H1 (cell line): Measurements from ENCODE around the gene SOAT2. TPM values are rescaled to one million over a fixed set of nuclear protein-coding genes. Genes with fewer than 3 reads are reported as not detected.

Source experiments
- CTCF ChIA-PET: fragments of 300-600 bp; sonication (Branson Sonifier 250); formaldehyde crosslinking; loops from one replicate; lab custom pipeline; 2021; ENCODE audit not compliant: partially characterized antibody; lab: Charles Lee
- POLR2A ChIA-PET: fragments of 300-600 bp; sonication (Branson Sonifier 250); formaldehyde crosslinking; loops from one replicate; lab custom pipeline; 2021; ENCODE audit warnings: inconsistent platforms; ENCODE audit not compliant: partially characterized antibody; lab: Charles Lee
- DNase-seq, 2 experiments: peaks; one replicate each; pipeline versions ENCODE4 v3.0.0 to v3.0.0-alpha.2; 2010 to 2022; ENCODE audit warnings: low spot score in 2 of 2, low read depth in 1 of 2, mixed read lengths in 1 of 2
- FAIRE-seq: peaks from 2 replicates; lab custom pipeline; 2011; peaks lifted over from hg19 to GRCh38; lab: Jason Lieb, UNC
- H2AFZ ChIP-seq: 2 replicates; pipeline ENCODE4 v1.8.1; 2012; ENCODE audit warnings: low read length, inconsistent platforms
- H2AK5ac ChIP-seq: 2 replicates; pipeline ENCODE4 v1.6.1; 2013; ENCODE audit warnings: low read depth, low read length
- H2BK120ac ChIP-seq: replicated peaks from 2 replicates; pipeline ENCODE3; 2013; ENCODE audit warnings: low read depth, low read length, inconsistent platforms
- H2BK12ac ChIP-seq: 2 replicates; pipeline ENCODE4 v1.6.1; 2013; ENCODE audit warnings: low read depth, low read length
- H2BK15ac ChIP-seq: 2 replicates; pipeline ENCODE4 v1.6.1; 2013; ENCODE audit warnings: low read length
- H2BK20ac ChIP-seq: 2 replicates; pipeline ENCODE4 v1.6.1; 2013; ENCODE audit warnings: low read length
- H2BK5ac ChIP-seq: 2 replicates; pipeline ENCODE4 v1.6.1; 2013; ENCODE audit warnings: low read depth, low read length
- H3K14ac ChIP-seq: 2 replicates; pipeline ENCODE4 v1.6.1; 2013; ENCODE audit warnings: inconsistent platforms; ENCODE audit not compliant: insufficient read length
- H3K18ac ChIP-seq: 2 replicates; pipeline ENCODE4 v1.6.1; 2013; ENCODE audit warnings: low read length; ENCODE audit errors: extremely low read depth
- H3K23ac ChIP-seq: 2 replicates; pipeline ENCODE4 v1.6.1; 2013; ENCODE audit warnings: inconsistent platforms; ENCODE audit not compliant: insufficient read length
- H3K23me2 ChIP-seq: 2 replicates; pipeline ENCODE4 v1.6.1; 2013; ENCODE audit warnings: low read depth, low read length
- H3K27ac ChIP-seq: 2 replicates; pipeline ENCODE4 v1.6.1; 2011; ENCODE audit warnings: low read depth, low read length, inconsistent platforms
- H3K27me3 ChIP-seq, 4 experiments: replicated peaks in 1 of 4; 1 replicate in 1 of 4; 2 replicates in 3 of 4; pipeline versions ENCODE4 v1.6.1 to v1.8.1; 2011 to 2013; ENCODE audit warnings: low read length in 3 of 4, mild to moderate bottlenecking in 3 of 4, inconsistent platforms in 2 of 4, mixed read lengths in 2 of 4, moderate library complexity in 1 of 4; ENCODE audit not compliant: control insufficient read depth in 3 of 4, insufficient read depth in 3 of 4; ENCODE audit errors: extremely low read depth in 1 of 4
- H3K36me3 ChIP-seq, 4 experiments: 2 replicates each; pipeline versions ENCODE4 v1.6.1 to v1.8.1; 2011 to 2013; ENCODE audit warnings: mild to moderate bottlenecking in 4 of 4, low read length in 3 of 4, moderate library complexity in 2 of 4, control low read depth in 1 of 4, inconsistent platforms in 1 of 4; ENCODE audit not compliant: insufficient read depth in 4 of 4, control insufficient read depth in 2 of 4
- H3K4ac ChIP-seq: replicated peaks from 2 replicates; pipeline ENCODE3; 2013; ENCODE audit warnings: low read length, low read depth, mixed read lengths, inconsistent platforms; ENCODE audit not compliant: insufficient read length
- H3K4me1 ChIP-seq, 4 experiments: replicated peaks in 1 of 4; 1 replicate in 1 of 4; 2 replicates in 3 of 4; pipeline versions ENCODE4 v1.6.1 to v1.8.1; 2011 to 2013; ENCODE audit warnings: low read length in 3 of 4, inconsistent platforms in 2 of 4, mixed read lengths in 1 of 4; ENCODE audit not compliant: insufficient read depth in 4 of 4, control insufficient read depth in 3 of 4
- H3K4me2 ChIP-seq, 2 experiments: 2 replicates each; pipeline versions ENCODE4 v1.6.1 to v1.8.1; 2011 to 2013; ENCODE audit warnings: low read depth in 2 of 2, low read length in 2 of 2, control low read depth in 1 of 2, inconsistent platforms in 1 of 2, mild to moderate bottlenecking in 1 of 2; ENCODE audit not compliant: insufficient read depth in 1 of 2
- H3K4me3 ChIP-seq, 4 experiments: fragments of 200-600, 300-600 bp in 1 of 4; sonication (generic), shearing (Covaris generic), sonication (Bioruptor Twin) in 1 of 4; 2 replicates each; pipeline versions ENCODE4 v1.5.1 to v1.8.1; 2011 to 2016; ENCODE audit warnings: low read length in 4 of 4, low read depth in 3 of 4, control low read depth in 2 of 4, inconsistent platforms in 2 of 4, mild to moderate bottlenecking in 2 of 4, mixed read lengths in 1 of 4, moderate library complexity in 1 of 4; ENCODE audit not compliant: insufficient read depth in 2 of 4; ENCODE audit errors: extremely low read depth in 1 of 4
- H3K56ac ChIP-seq: replicated peaks from 2 replicates; pipeline ENCODE3; 2013; ENCODE audit warnings: low read depth, mild to moderate bottlenecking, mixed read lengths, low read length, inconsistent platforms; ENCODE audit not compliant: insufficient read length
- H3K79me1 ChIP-seq: 2 replicates; pipeline ENCODE4 v1.6.1; 2013; ENCODE audit warnings: low read depth, low read length, control low read depth
- H3K79me2 ChIP-seq, 2 experiments: 2 replicates each; pipeline versions ENCODE4 v1.6.1 to v1.8.1; 2012 to 2013; ENCODE audit warnings: low read length in 2 of 2, mild to moderate bottlenecking in 2 of 2, inconsistent platforms in 1 of 2; ENCODE audit not compliant: insufficient read depth in 2 of 2, control insufficient read depth in 1 of 2
- H3K9ac ChIP-seq, 4 experiments: replicated peaks in 1 of 4; 1 replicate in 1 of 4; 2 replicates in 3 of 4; pipeline versions ENCODE4 v1.6.1 to v1.8.1; 2011 to 2013; ENCODE audit warnings: low read depth in 3 of 4, low read length in 3 of 4, control low read depth in 2 of 4, mild to moderate bottlenecking in 2 of 4, moderate library complexity in 2 of 4, inconsistent platforms in 1 of 4; ENCODE audit errors: extremely low read depth in 1 of 4
- H3K9me3 ChIP-seq, 2 experiments: 2 replicates each; pipeline versions ENCODE4 v1.6.1 to v1.8.1; 2012 to 2013; ENCODE audit warnings: mild to moderate bottlenecking in 2 of 2, moderate library complexity in 2 of 2, control low read depth in 1 of 2, inconsistent platforms in 1 of 2, low read depth in 1 of 2, low read length in 1 of 2, mixed read lengths in 1 of 2; ENCODE audit not compliant: insufficient read depth in 2 of 2
- H4K20me1 ChIP-seq, 2 experiments: replicated peaks in 1 of 2; 2 replicates each; pipeline versions ENCODE3 to v1.8.1; 2011 to 2013; ENCODE audit warnings: inconsistent platforms in 2 of 2, low read length in 2 of 2, mild to moderate bottlenecking in 1 of 2; ENCODE audit not compliant: insufficient read depth in 2 of 2, control insufficient read depth in 1 of 2
- H4K5ac ChIP-seq: 2 replicates; pipeline ENCODE4 v1.6.1; 2013; ENCODE audit warnings: low read length, low read depth, mixed read lengths, inconsistent platforms; ENCODE audit not compliant: insufficient read length
- H4K8ac ChIP-seq: 2 replicates; pipeline ENCODE4 v1.8.0; 2013; ENCODE audit warnings: mild to moderate bottlenecking, moderate library complexity, low read length, inconsistent platforms; ENCODE audit not compliant: insufficient read depth; ENCODE audit errors: extremely low read depth
- H4K91ac ChIP-seq: replicated peaks from 2 replicates; pipeline ENCODE3; 2013; ENCODE audit warnings: low read length, mixed read lengths, inconsistent platforms; ENCODE audit not compliant: insufficient read length
- CBX5 ChIP-seq: fragments of 300-800, 300-1000 bp; sonication (generic); IDR thresholded peaks from 2 replicates; pipeline ENCODE4 v1.7.1; 2016; ENCODE audit warnings: antibody characterized with exemption, low read length, low read depth
- CHD1 ChIP-seq: IDR thresholded peaks from 2 replicates; pipeline ENCODE4 v1.6.1; 2012; ENCODE audit warnings: low read depth, low read length, improper control_type of control experiment
- CREB1 ChIP-seq: IDR thresholded peaks from 2 replicates; pipeline ENCODE4 v1.6.1; 2012; ENCODE audit warnings: inconsistent platforms
- JUN ChIP-seq: IDR thresholded peaks from 2 replicates; pipeline ENCODE4 v1.6.1; 2011; ENCODE audit warnings: low read depth, mild to moderate bottlenecking, improper control_type of control experiment, low read length
- JUND ChIP-seq: IDR thresholded peaks from 2 replicates; pipeline ENCODE4 v1.6.1; 2011; ENCODE audit warnings: mild to moderate bottlenecking, improper control_type of control experiment, low read length
- PHF8 ChIP-seq: fragments of 200-600 bp; sonication (generic); conservative IDR thresholded peaks from 2 replicates; pipeline ENCODE4 v1.7.1; 2012; ENCODE audit warnings: low read depth, mild to moderate bottlenecking, inconsistent platforms, low read length, moderate library complexity
- POU5F1 ChIP-seq: IDR thresholded peaks from 2 replicates; pipeline ENCODE4 v1.6.1; 2011; ENCODE audit warnings: low read depth, mild to moderate bottlenecking, low read length, moderate library complexity
- RFX5 ChIP-seq: IDR thresholded peaks from 2 replicates; pipeline ENCODE4 v1.6.1; 2011; ENCODE audit warnings: low read depth, low read length, improper control_type of control experiment, borderline replicate concordance
- SIRT6 ChIP-seq: IDR thresholded peaks from one replicate; pipeline ENCODE4 v1.7.1; 2012; ENCODE audit warnings: low read length, inconsistent platforms
- YY1 ChIP-seq: IDR thresholded peaks from 2 replicates; pipeline ENCODE4 v1.6.1; 2011; ENCODE audit warnings: low read depth, mild to moderate bottlenecking, low read length
- WGBS, 2 experiments: shearing (Covaris generic) in 1 of 2; methylation state at CpG; one replicate each; pipeline versions ENCODE4 v1.1.6 to v1.1.7; 2013 to 2015; ENCODE audit warnings: low lambda C conversion rate in 2 of 2, mixed read lengths in 2 of 2, inconsistent platforms in 1 of 2, low coverage in 1 of 2, missing lambda C conversion rate in 1 of 2; ENCODE audit not compliant: insufficient replicate concordance in 2 of 2, insufficient coverage in 1 of 2, insufficient read length in 1 of 2; ENCODE audit errors: extremely low coverage in 1 of 2, missing lambda C conversion rate in 1 of 2; 5-methylcytosine and 5-hydroxymethylcytosine counted together
- polyA plus RNA-seq, 7 experiments: library from polyadenylated mRNA; depleted of rRNA in 3 of 7; stranded (reverse) in 5 of 7; unstranded in 2 of 7; fragments of >200 nt in 5 of 7; fragments of 200-250 nt in 2 of 7; gene quantifications; 1 replicate in 5 of 7; 2 replicates in 1 of 7; 4 replicates in 1 of 7; pipeline versions ENCODE4 v1.2.1 to v1.2.3, GENCODE V29; 2011 to 2013; ENCODE audit warnings: missing spikeins in 2 of 7, mixed read lengths in 2 of 7
- total RNA-seq: library from RNA; stranded (reverse); fragmentation: NEBNext Ultra II Directional; extraction: Animal tissue kit (Norgen Biotek cat#: 25700); gene quantifications from 2 replicates; pipeline ENCODE4 v1.2.1, GENCODE V29; 2021

Gene SOAT2
- total and polyA plus RNA-seq, 2 of the 8 experiments (the other 6 are each of a cell fraction or from before 2014, with no cell fraction given) = 0.08 TPM; not detected in 1

DNA sequence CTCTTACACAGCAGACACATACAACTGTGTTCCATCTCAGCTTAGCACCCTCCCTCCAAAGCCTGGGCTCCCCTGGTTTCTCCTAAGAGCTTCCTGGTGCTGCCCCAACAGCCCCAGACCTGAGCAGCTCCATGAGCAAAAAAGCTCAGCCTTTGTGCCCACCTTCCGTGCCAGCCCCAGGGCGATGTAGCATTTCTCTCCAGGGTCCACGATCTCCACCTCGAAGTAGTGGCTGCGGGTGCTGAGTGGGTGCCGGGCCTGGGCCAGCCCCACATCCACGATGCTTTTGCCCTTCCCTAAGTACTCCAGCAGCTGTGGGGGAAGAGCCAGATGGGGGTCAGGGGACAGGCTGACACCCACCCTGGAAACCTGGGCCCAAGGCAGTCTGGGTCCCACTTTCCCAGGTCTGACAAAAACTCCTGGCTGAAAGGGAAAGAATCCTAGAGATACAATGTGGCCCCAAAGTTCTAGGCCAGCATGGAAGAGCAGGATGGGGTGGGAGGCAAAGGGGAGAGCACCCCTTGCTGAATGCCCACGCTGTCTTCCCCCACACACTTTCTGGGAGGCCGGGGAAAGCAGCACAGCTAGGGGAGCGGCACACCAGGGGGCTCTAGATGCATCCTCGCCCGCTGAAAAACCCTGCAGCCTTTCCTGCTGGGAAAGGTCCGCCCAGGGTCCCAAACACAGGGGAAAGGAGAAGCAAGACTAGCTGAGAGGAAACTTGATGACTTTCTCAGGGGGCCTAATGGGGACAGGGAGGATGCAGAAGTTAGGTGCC is 35.1 kb upstream of the SOAT2 start:
- Histone ChIP-seq H3K23me2 (no peaks in the 10 kb centered on the region), H4K91ac (no peak overlapping the region), H3K27me3 (peaks cover 0 to 2% (median 0%) of the 10 kb centered on the region in 4 experiments; a peak in 2 of 7 replicates), H2BK20ac (no peak overlapping the region), H4K8ac (peak overlapping the region; percentile 29; the same call in 1 of the 2 replicates), H3K79me2 (no peaks in the 10 kb centered on the region), H3K18ac (no peak overlapping the region), H3K9ac (no peak overlapping the region), H2BK5ac (no peak overlapping the region), H3K79me1 (no peaks in the 10 kb centered on the region), H3K4me3 (no peak overlapping the region), H2AFZ (no peak overlapping the region), H3K4me2 (no peak overlapping the region), H2AK5ac (no peak overlapping the region), H3K56ac (no peak overlapping the region), H2BK12ac (no peak overlapping the region), H3K4me1 (peaks cover 4 to 16% (median 10%) of the 10 kb centered on the region in 4 experiments), H3K14ac (no peak overlapping the region), H2BK120ac (no peak overlapping the region), H3K36me3 (no peaks in the 10 kb centered on the region), H3K27ac (no peak overlapping the region), H4K20me1 (peaks cover 2 to 6% of the 10 kb centered on the region in 2 experiments), H3K9me3 (no peaks in the 10 kb centered on the region), H3K23ac (no peak overlapping the region), H3K4ac (no peak overlapping the region), H2BK15ac (no peak overlapping the region), H4K5ac (no peak overlapping the region)
- no peak for DNase-seq
- WGBS, 2 experiments = 79% methylated on average over 12 of the region's 13 CpGs; no CpG with 5 or more reads in 1 of the 2 experiments
- CTCF ChIA-PET = interaction anchor here (1.0 to 22.4 kb wide), 10 partner anchors 12 to 183 kb away, joined by 3 to 531 read pairs (median 53); partner anchors contain the start of genes IGFBP6, SOAT2, SPRYD3 and TNS2
- POLR2A ChIA-PET = interaction anchor here (0.9 to 1.2 kb wide), 2 partner anchors 11 to 31 kb away, joined by 3 read pairs; partner anchors contain the start of gene SPRYD3
- FAIRE-seq = no peak
- TF ChIP-seq JUN (no peak), YY1 (no peak), JUND (no peak), SIRT6 (no peak), POU5F1 (no peak), CREB1 (no peak), RFX5 (no peak), CHD1 (no peak), PHF8 (no peak), CBX5 (no peak)
